NCI-H69 (cell line): Measurements from ENCODE around the gene GPR137.

Experiments used
- DNase-seq: peaks from one replicate; lab custom pipeline; 2025; lab: John Stamatoyannopoulos, UW

The GPR137 gene

DNA sequence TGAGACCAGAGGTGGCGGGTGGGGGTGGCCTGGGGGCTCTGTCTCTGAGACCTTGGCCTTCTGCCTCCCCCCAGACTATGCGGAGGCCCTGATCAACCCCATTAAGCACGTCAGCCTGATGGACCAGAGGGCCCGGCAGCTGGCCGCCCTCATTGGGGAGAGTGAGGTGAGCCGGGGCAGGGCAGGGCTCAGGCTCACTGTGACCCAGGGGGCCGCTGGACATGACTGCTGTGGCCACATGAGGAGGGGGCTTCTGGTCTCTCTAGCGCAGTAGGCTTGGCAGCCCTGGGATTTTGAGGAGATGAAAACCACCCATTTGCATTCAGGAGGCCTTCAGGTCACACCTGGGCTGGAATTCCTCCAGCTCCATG is 21.7 kb upstream of the GPR137 start:
- no peak for DNase-seq

DNA sequence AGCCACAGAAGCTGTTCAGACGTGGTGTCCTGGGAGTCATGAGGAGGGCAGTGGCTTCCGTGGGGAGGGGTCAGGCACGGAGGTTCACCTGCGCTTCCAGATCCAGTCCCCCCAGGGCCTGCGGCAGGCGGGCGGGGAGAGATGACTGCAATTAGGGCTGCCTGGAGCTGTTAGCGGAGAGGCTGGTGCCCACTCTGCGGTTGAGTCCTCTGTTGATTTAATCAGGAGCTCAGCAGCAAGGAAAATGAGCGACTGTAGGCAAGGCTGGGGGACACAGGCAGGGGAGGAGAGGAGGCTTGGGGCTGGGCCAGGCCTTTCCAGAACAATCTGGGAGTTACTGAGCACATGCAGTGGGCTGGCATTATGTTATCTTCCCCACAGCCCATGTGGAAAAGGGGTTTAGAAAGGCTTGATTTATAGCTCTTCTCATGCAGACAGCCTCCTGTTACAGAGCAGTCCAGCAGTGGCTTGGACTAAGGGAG is 21.2 kb upstream of the GPR137 start:
- no peak for DNase-seq

DNA sequence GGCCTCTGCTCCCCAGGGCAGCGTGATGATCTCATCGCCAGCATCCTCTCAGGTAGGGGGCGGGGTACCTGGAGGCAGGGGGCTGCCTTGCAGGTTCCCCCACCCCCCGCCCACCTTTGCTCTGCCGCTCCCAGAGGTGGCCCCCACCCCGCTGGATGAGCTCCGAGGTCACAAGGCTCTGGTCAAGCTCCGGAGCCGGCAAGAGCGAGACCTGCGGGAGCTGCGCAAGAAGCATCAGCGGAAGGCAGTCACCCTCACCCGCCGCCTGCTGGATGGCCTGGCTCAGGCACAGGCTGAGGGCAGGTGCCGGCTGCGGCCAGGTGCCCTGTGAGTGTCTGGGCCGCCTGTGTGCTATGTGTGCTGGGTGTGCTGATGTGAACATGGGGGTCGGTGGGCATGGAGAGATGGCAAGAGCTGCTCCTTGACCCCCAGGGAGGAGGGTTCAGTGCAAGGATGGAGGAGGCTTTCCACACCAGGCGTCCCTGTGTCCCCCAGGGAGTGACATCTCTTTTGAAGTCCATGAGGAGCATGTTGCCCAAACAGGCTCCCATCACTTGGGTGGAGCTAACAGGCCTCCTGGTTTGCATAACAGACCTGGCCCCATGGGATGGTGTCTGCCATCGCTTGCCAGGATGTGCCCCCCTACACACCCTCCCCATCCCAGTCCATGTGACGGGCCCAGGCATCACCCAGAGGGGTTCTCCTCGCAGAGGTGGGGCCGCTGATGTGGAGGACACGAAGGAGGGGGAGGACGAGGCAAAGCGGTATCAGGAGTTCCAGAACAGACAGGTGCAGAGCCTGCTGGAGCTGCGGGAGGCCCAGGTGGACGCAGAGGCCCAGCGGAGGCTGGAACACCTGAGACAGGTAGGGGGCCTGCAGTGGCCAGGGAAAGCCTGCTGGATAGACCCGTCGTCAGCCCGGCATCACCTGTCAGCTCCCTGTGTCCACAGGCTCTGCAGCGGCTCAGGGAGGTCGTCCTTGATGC is 20.2 kb upstream of the GPR137 start:
- no peak for DNase-seq

DNA sequence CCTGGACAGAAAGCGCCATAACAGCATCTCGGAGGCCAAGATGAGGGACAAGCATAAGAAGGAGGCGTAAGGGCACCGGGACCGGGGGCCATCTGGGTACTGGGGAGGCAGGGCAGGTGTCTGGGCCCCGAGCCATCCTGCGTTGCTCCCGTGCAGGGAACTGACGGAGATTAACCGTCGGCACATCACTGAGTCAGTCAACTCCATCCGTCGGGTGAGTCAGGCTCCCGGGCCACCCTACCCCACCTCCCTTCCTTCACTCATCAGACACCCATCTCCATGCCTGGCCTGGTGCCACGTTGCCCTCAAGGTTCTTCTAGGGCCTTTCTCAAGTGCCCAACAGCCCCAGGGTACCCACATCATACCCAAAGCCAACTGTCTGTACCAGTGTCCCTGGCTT is 19.3 kb upstream of the GPR137 start:
- DNase-seq, result no peak

DNA sequence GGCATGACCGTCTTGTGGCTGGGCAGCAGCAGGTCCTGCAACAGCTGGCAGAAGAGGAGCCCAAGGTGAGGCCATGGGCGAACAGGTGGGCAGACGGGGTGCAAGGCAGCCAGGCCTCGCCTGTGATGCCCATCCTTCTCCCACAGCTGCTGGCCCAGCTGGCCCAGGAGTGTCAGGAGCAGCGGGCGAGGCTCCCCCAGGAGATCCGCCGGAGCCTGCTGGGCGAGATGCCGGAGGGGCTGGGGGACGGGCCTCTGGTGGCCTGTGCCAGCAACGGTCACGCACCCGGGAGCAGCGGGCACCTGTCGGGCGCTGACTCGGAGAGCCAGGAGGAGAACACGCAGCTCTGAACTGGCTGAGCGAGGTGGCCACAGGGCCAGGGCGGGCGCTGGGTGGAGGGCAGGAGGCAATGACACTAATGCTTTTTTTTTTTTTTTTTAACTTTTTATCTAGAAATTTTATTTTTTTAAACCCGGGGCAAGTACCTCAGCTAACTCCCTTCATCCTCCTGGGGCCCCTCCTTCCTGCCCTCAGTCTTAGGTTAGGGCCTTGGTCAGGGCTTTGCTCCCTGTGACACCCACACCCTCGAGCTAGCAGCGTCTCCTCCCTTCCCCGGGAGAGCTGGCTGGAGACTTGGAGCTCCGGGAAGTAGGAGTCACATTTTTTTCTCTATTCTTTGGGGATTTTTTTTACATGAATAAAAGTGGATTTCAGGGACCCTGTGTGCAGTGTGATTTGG is 18.3 kb upstream of the GPR137 start:
- no peak for DNase-seq

DNA sequence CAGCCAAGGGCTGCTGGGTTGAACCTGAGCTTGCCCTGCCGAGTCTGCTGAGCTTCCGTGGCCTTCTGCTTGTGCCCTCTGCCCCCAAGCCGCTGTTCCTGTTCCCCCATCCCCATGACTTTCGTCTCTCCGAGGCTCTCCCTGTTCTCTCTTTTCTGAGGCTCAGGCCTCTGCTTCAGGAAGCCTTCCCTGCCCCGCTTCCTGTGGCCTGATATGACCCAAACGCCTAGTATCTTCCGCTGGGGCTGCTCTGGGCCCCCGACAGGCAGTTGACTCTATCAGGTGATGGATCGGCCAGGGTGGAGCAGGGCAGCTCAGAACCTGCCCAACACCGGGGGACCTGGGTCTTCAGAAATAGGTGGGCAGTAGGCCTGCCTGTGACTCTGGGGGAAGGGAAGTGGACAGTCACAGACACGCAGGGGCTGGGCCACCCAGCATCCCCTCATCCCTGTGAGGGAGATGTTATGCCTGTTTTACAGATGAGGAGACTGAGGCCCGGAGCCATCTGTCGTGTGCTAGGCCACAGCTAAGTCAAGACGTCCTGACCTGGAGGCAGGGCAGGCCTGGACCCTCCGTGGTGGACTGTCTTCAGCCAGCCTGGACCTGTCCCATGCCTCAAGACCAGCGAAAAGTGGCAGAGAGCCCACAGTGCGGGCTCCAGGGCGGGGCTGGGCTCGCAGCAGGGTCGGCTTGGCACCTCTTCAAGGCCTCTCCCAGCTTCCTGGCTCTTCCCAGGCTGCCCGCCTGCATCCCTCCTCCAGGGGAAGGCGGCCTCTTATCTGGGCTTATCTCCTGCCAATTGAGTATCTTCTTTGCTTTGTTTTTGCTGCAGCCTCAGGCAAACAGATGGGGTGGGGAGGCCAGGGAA is 17.4 kb upstream of the GPR137 start:
- DNase-seq, result no peak

DNA sequence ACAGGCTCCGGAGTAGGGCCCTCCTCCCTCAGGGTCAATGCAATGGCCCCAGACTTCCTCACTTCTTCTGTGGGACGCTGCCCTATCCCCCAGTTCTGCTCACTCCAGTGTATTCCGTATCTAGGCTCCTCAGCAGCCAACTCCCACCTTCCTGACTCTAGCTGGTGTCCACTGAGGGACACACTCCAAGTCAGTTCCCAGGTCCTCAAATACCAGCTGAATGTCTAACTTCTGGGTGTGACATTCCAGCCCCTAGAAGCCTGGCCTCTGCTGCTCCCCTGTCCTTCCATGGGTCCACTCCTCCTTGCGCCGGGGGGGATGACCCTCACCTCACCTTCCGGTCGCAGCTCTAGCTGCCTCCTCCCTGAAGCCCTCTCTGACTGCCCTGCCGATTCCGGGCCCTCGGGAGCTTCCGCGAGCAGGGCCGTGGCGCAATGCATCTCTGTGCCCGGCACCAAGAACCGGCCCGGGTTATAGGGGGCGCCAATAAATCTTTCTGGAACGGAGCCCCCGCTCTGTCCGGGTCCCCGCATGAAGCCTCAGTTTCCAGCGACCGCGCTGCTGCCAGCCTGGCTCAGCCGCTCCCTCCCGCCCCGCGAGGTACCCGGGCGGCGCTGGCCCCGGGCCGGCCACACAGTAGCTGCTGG is 16.6 kb upstream of the GPR137 start:
- peak; percentile 69 for DNase-seq

DNA sequence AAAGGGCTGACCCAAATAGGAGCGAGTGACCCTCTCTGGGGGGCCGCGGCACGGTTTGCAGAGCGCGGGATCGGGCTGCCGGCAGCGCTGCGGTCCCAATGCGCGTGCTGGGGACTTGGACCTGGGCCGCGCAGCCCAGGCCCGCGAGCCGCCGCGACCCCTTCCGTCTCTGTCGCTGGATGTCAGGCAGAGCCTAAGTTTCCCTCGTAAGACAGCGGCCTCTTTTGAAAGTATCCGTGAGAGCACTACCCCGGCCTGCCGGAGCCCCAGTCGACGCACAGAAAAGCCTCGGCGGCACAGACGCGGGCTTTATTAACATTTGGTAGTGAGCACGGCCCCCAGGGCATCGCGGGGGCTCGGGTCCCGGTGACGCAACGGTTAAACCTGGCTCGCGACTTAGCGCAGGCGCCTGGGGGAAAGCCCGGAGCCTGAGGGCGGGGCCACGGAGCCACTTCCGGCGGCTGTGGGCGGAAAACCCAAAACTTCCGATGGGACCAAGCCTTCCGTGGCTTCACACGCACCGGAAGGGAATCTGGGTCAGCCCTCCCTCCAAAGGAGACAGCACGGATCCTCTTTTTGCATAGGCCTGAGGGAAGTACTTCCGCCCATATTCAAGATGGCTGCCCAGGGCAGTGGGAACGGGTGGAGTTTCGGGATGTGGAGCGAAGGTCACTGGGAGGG is 16.0 kb upstream of the GPR137 start:
- peak; percentile 100 for DNase-seq

DNA sequence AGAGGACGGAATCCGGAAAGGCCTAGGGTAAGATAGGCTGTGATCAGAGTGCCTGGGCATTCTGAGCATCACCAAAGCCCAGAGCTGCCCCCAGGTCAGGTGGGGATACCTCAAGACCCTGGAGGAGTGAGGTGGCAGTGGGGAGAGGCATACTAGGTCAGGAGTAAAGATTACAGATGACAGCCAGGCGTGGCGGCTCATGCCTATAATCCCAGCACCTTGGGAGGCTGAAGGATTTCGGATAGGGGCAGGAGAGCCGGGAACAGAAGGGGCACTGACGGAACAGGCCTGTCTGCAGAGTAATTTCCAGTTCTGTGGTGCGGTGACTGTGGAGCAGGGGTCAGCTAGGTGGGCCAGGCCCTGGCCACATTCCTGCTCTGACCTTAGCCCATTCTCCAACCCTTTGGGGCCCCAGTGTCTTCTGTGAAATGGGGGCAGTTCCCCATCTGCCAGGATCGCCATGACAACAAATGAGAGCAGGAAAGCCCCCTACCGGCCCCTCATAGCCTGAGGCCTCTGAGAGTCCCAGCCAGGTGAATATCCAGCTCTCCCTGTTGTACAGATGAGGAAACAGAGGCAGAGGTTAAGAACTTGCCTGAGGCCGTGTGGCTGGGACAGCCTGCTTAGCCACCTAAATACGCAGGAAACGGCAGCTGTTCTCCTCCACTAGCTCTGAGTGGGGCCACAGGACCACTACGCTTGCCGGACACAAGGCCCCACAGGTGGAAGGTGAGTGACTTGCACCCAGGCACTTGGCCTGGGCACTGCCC is 10.4 kb upstream of the GPR137 start:
- DNase-seq, result no peak

DNA sequence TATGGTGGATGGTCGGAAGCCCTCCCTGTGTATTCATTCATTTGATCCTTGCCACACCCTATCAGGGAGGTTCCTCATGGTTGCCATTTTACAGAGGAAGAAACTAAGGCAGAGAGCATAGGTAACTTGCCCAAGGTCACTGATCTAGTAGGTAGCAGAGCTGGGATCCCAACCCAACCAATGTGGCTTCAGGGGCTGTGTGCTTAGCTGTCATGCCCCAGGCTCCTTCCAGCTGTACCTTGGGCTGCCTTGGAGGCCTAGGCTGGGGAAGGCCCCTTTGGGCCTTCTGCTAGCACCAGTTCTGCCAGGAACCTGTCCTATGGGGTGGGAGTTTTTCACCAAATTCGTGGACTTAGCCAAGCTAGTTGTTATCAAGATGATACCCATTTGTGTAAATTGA is 9.8 kb upstream of the GPR137 start:
- no peak for DNase-seq

DNA sequence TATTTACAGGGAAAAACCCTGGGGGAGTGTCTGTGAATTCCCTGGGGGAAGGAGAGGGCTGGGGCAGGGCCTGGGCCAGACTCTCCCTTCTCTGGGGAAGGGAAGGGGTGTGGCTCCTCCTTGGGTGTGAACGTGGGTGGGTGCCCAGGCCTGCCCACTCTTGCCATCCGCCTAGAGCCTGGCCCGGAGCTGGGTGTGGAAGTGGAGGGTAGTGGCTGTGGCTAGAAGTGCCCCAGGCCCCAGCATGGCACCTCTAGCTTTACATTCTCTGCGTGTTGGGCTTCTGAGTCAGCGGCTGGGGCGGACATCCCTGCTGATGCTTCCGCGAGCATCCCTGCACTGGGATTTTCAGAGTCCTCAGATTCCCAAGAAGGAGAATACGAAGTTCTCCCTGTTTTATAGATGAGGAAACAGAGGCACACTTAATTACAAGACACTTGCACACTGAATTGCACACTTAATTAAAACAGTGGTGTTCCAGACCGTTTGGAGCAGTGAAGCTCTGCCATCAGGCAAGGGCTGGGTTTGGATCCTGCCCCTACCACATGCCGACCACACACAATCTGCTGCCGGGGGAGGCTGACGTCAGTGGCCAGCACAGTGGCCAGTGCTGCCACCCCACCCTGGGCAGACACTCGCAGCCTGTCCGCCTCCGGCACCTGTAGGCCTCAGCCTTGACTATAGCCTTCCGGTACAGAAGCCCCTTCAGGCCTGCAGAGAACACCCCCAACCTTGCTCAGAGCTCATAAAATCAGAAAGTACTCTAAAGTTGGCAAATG is 8.8 kb upstream of the GPR137 start:
- DNase-seq, result no peak

DNA sequence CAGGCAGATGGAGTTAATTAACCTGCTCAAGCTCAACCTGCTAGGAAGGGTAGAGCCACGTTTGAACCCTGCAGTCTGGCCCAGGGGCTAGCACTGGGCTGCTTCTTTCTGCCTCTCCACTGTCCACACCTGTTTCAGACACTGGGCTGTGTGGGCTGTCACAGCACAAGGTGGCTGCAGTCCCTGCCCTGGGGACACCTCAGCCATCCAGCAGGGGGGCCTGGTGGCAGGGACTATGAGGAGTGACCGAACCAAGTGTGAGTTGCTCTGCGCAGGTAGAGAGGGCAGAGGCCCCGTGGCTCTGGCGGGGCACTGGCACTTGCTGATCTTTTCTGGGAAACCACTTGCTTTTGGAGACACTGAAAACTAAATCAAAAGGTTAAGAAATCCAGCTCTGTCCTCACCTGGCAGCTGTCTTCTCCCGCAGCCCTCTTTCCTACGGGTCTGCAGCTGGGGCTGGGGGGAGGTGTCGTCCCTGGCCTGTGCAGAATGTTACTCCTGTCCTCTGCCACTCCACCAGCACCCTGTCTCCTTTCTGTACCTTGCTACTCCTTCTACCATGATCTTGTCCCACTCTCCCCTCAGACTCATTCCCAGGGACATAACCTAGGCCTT is 7.0 kb upstream of the GPR137 start:
- DNase-seq, result no peak

DNA sequence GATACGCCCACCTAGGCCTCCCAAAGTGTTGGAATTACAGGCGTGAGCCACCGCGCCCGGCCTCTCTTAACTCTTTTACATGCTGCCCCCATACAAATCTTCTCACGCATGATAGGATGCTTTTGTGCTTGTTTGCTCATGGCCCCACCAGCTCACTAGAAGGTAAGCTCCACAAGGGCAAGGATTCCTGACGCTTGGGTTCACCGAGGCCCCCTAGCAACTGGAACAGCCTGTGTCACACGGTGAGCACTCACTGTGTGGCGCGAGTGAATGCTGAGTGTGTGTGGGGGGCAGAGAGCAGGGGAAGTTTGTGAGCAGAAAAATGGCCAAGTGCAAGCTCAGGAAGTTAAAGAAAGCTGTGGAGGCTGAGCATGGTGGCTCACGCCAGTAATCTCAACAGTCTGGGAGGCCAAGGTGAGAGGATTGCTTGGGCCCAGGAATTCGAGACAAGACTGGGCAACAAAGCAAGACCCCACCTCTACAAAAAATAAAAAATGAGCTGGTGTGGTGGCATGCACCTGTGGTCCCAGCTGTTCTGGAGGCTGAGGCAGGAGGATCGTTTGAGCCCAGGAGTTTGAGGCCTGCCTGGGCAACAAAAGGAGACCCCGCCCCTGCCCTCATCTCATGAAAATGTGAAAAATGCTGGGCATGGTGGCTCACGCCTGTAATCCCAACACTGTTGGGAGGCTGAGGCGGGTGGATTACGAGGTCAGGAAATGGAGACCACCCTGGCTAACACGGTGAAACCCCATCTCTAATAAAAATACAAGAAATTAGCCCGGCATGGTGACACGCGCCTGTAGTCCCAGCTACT is 3.5 kb upstream of the GPR137 start:
- DNase-seq, result no peak

DNA sequence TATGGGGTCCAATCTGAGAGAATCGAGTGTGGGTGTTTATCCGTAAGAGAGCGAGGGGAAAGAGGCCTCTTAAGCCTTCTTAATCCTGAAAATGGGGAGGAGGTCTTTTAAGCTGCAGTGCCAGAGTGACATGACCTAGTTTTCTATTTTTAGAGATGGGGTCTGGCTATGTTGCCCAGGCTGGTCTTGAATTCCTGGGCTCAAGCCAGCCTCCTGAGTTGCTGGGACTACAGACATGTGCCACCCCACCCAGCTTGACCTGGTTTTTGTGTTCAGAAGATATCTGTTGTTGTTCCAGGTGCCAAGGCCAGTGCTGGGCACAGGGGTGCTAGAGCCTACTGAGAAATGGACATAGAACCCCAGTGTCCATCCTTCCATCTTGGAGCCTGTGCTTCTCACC is 2.6 kb upstream of the GPR137 start:
- DNase-seq, result no peak

DNA sequence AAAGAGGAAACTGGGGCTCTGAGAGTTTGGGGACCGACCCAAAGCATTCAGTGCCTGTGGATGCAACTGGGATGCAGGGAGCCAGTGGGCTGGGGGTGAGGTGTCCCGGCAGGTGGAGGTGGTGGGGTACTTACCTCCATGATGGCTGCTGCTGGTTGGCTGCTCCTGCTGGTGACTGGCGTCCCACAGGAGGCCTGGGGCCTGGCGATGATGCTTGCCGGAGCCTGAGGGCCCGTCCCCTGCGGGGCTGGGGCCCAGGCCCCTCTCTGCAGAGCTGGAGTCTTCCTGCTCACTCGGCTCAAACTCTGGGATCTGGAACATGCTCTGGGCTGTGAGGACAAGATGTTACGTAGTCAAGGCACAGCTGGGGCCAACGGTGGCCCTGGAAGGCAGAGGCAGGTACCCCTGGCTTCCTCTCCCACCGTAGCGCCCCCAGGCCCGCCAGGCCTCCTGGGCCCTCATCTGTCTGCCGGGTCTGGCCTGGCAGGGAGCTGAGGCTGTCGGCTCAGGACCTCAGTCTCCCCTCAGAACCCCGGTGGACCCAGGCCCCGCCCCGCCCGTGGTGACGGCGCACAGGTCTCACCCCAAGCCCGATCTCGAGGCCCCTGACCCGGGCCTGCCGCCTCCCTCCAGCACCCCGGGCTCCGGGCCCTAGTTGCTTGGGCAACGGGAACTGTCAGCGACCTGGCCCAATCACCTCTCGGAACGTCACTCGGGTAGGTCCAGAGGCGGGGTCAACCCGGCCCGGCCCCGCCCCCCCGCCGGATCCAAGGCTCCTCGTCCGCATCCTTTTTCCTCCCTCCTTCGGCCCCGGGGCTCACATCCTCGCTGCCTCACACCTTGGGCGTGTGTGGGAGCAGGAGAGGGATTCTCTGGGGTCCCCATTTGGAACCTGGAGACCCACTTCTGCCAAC is 1.3 kb upstream of the GPR137 start, which contains the start of gene BAD:
Gene BAD (minus strand): TSS at position 618 of the 914 bp plus-strand sequence. CDS start 297 bp downstream, at position 321.
- peak; percentile 98 for DNase-seq

DNA sequence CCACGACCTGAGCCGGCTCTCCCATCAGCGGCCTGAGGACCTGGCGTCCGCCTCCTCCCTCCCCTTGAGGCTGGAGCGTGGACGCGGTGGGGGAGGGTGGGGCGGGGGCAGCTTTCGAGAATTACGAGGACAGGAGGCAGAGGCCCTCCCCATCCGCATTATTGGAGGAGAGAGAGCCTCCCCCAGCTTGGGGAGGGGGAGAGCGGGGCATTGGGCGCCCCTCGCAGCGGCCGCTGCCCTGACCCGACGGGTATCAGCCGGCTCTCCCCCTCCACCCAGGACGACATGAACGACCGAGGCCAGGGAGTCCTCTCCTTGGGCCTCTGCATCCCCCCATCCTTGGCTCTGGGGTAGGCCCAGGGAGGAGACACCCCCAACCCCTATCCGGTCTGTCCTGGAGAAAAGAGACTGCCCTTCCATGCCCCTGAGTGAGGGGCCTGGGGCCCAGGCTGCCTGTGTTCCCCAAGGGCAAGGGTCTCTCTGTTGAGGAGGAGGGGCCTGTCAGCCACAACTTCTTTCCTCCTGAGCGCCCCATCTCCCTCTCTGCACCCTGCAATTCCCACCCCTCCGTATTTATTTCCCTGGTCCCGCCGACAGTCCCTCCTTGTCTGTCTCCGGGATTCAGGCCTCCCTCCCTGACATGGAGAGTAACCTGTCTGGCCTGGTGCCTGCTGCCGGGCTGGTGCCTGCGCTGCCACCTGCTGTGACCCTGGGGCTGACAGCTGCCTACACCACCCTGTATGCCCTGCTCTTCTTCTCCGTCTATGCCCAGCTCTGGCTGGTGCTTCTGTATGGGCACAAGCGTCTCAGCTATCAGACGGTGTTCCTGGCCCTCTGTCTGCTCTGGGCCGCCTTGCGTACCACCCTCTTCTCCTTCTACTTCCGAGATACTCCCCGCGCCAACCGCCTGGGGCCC is 495 bp downstream of the GPR137 start:
- peak; percentile 85 for DNase-seq
